HepG2 (cell line): ENCODE data around the gene DNAI4. TPM values are rescaled to one million over a fixed set of nuclear protein-coding genes. Genes with fewer than 3 reads are reported as not detected.

Experiments
- FOXK1 ChIP-seq: sonication (generic); formaldehyde crosslinking; IDR thresholded peaks from 2 replicates; pipeline ENCODE4 v1.4.0; 2020; ENCODE audit warnings: low read depth, missing genetic modification reagents, borderline replicate concordance
- JUN ChIP-seq: sonication (generic); formaldehyde crosslinking; IDR thresholded peaks from 2 replicates; pipeline ENCODE4 v1.4.0; 2020; ENCODE audit warnings: mild to moderate bottlenecking, missing genetic modification reagents
- MED8 ChIP-seq: sonication (generic); formaldehyde crosslinking; IDR thresholded peaks from 2 replicates; pipeline ENCODE4 v1.8.1; 2023; ENCODE audit warnings: mild to moderate bottlenecking, missing genetic modification reagents; ENCODE audit not compliant: insufficient replicate concordance
- MNT ChIP-seq: fragments of 450-650 bp; IDR thresholded peaks from 2 replicates; pipeline ENCODE4 v1.6.1; 2016
- PREB ChIP-seq: sonication (generic); formaldehyde crosslinking; IDR thresholded peaks from 2 replicates; pipeline ENCODE4 v1.4.0; 2020; ENCODE audit warnings: missing genetic modification reagents
- ZBTB44 ChIP-seq: sonication (generic); formaldehyde crosslinking; IDR thresholded peaks from 2 replicates; pipeline ENCODE4 v1.4.0; 2020; ENCODE audit warnings: missing genetic modification reagents
- ZFAT ChIP-seq: sonication (generic); formaldehyde crosslinking; conservative IDR thresholded peaks from 2 replicates; pipeline ENCODE4 v1.8.1; 2023; ENCODE audit warnings: missing genetic modification reagents, inconsistent platforms
- ZFP36L1 ChIP-seq: sonication (generic); formaldehyde crosslinking; IDR thresholded peaks from 2 replicates; pipeline ENCODE4 v1.8.0; 2022; ENCODE audit warnings: mild to moderate bottlenecking, missing genetic modification reagents, moderate library complexity
- ZNF143 ChIP-seq: sonication (generic); formaldehyde crosslinking; IDR thresholded peaks from 2 replicates; pipeline ENCODE4 v1.4.0; 2020; ENCODE audit warnings: missing genetic modification reagents
- ZNF225 ChIP-seq: sonication (generic); formaldehyde crosslinking; IDR thresholded peaks from 2 replicates; pipeline ENCODE4 v1.4.0; 2020; ENCODE audit warnings: mild to moderate bottlenecking, missing genetic modification reagents
- ZNF274 ChIP-seq: sonication (generic); formaldehyde crosslinking; IDR thresholded peaks from 2 replicates; pipeline ENCODE4 v1.5.1; 2020; ENCODE audit warnings: mild to moderate bottlenecking, missing genetic modification reagents
- ZNF501 ChIP-seq: sonication (generic); formaldehyde crosslinking; IDR thresholded peaks from 2 replicates; pipeline ENCODE4 v1.5.1; 2020; ENCODE audit warnings: mild to moderate bottlenecking, moderate library complexity, missing genetic modification reagents
- ZNF609 ChIP-seq: sonication (generic); formaldehyde crosslinking; IDR thresholded peaks from 2 replicates; pipeline ENCODE4 v1.4.0; 2020; ENCODE audit warnings: mild to moderate bottlenecking, missing genetic modification reagents, borderline replicate concordance
- ZNF704 ChIP-seq: sonication (generic); formaldehyde crosslinking; IDR thresholded peaks from 2 replicates; pipeline ENCODE4 v1.8.1; 2023; ENCODE audit warnings: mild to moderate bottlenecking, inconsistent platforms, moderate library complexity, missing genetic modification reagents, borderline replicate concordance
- ZNF790 ChIP-seq: sonication (generic); formaldehyde crosslinking; IDR thresholded peaks from 2 replicates; pipeline ENCODE4 v1.8.0; 2022; ENCODE audit warnings: missing genetic modification reagents, mild to moderate bottlenecking, borderline replicate concordance
- polyA plus RNA-seq, 8 experiments: library from polyadenylated mRNA; depleted of rRNA in 3 of 8; stranded (reverse) in 7 of 8; unstranded in 1 of 8; fragments of >200 nt; fragmentation: Illumina TruSeq in 4 of 8; extraction: Trizol in 4 of 8; gene quantifications; 2 replicates each; pipeline versions ENCODE4 v1.2.1 to v1.2.3, GENCODE V29; 2011 to 2016; ENCODE audit warnings: low read depth in 4 of 8, missing spikeins in 1 of 8, mixed read lengths in 1 of 8; ENCODE audit not compliant: insufficient read depth in 1 of 8
- total RNA-seq, 5 experiments: library from RNA; depleted of rRNA; stranded (reverse); fragments of >200 nt; fragmentation: Illumina TruSeq; extraction: Trizol; gene quantifications; 2 replicates each; pipeline ENCODE4 v1.2.3, GENCODE V29; 2016; ENCODE audit warnings: low read depth in 1 of 5

DNAI4 gene
- total and polyA plus RNA-seq, 2 of the 13 experiments (the other 11 are each of a cell fraction or from before 2014, with no cell fraction given), result 0.04 to 0.08 TPM

GRCh38 chr1:66929999-66930822 is 5.6 kb upstream of the DNAI4 start (continued):
- no peak for TF ChIP-seq MNT
- TF ChIP-seq ZNF790 (CRISPR knock-in tag), result no peak
- no peak for TF ChIP-seq ZNF143 (CRISPR knock-in tag)
- peak; percentile 79; the same call in 1 of the 2 replicates for TF ChIP-seq ZNF704 (CRISPR knock-in tag)
- TF ChIP-seq ZNF274 (CRISPR knock-in tag), result 0 out of 2 replicates have a peak, but pooled peaks have one; percentile 62
- no peak for TF ChIP-seq JUN
- peak; percentile 68 for TF ChIP-seq ZNF501 (CRISPR knock-in tag)
- no peak for TF ChIP-seq ZNF225
- no peak for TF ChIP-seq ZFAT (CRISPR knock-in tag)
- TF ChIP-seq ZNF609 (CRISPR knock-in tag), result no peak
- no peak for TF ChIP-seq PREB (CRISPR knock-in tag)
- TF ChIP-seq MED8 (CRISPR knock-in tag), result no peak
- no peak; the same call in 1 of the 2 replicates for TF ChIP-seq FOXK1 (CRISPR knock-in tag)
- no peak for TF ChIP-seq ZBTB44 (CRISPR knock-in tag)
- TF ChIP-seq ZFP36L1 (CRISPR knock-in tag), result 0 out of 2 replicates have a peak, but pooled peaks have one; percentile 8
